PC-3 (cell line): Measurements from ENCODE around the gene SUPT7L. TPM values are rescaled to one million over a fixed set of nuclear protein-coding genes. Genes with fewer than 3 reads are reported as not detected.

ENCODE experiments used
- ATAC-seq: fragments of 200-7000 bp; cut with Tn5 transposase; 2 replicates; pipeline ENCODE4 v1.9.1; 2020; ENCODE audit warnings: mild to moderate bottlenecking, moderate library complexity
- BruUV-seq: library from RNA; stranded (reverse); fragments of 400-500 nt; replicated peaks from 2 replicates; lab custom pipeline; 2021; lab: Mats Ljungman, UMichigan
- CTCF ChIA-PET: fragments of 300-600 bp; sonication (Branson Sonifier 250); formaldehyde crosslinking; loops from one replicate; lab custom pipeline; 2022; ENCODE audit warnings: antibody characterized with exemption; lab: Charles Lee
- POLR2A ChIA-PET: fragments of 300-600 bp; sonication (Branson Sonifier 250); formaldehyde crosslinking; loops from one replicate; lab custom pipeline; 2022; ENCODE audit warnings: antibody characterized with exemption; ENCODE audit not compliant: unreplicated experiment; lab: Charles Lee
- DNase-seq: peaks from one replicate; pipeline ENCODE4 v3.0.0-alpha.2; 2015
- H2AFZ ChIP-seq: fragments of 300-600 bp; sonication (generic); 2 replicates; pipeline ENCODE4 v1.6.0; 2016; ENCODE audit warnings: antibody characterized with exemption, low read length
- H3F3A ChIP-seq: fragments of 300-600 bp; sonication (generic); one replicate; pipeline ENCODE4 v1.6.0; 2017; ENCODE audit warnings: antibody characterized with exemption, low read length, control low read depth, mild to moderate bottlenecking; ENCODE audit not compliant: unreplicated experiment
- H3K27ac ChIP-seq: fragments of 300-600 bp; sonication (generic); 2 replicates; pipeline ENCODE4 v1.5.1; 2016; ENCODE audit warnings: mild to moderate bottlenecking, low read length
- H3K27me3 ChIP-seq: fragments of 300-600 bp; sonication (generic); 2 replicates; pipeline ENCODE4 v1.6.1; 2016; ENCODE audit warnings: low read length, mixed read lengths
- H3K36me3 ChIP-seq: fragments of 300-600 bp; sonication (generic); 2 replicates; pipeline ENCODE4 v1.6.1; 2016; ENCODE audit warnings: low read depth, mixed run types, low read length, mixed read lengths
- H3K4me1 ChIP-seq: fragments of 300-600 bp; sonication (generic); 2 replicates; pipeline ENCODE4 v1.5.1; 2016; ENCODE audit warnings: low read length; ENCODE audit not compliant: insufficient read depth
- H3K4me2 ChIP-seq: fragments of 300-600 bp; sonication (generic); 2 replicates; pipeline ENCODE4 v1.6.0; 2016; ENCODE audit warnings: low read length
- H3K4me3 ChIP-seq: fragments of 300-600 bp; sonication (generic); 2 replicates; pipeline ENCODE4 v1.5.1; 2016; ENCODE audit warnings: mild to moderate bottlenecking, low read length, mixed read lengths
- H3K79me2 ChIP-seq: fragments of 300-600 bp; sonication (generic); 2 replicates; pipeline ENCODE4 v1.6.1; 2017; ENCODE audit warnings: low read length, mixed read lengths
- H3K9ac ChIP-seq: fragments of 300-600 bp; sonication (generic); 2 replicates; pipeline ENCODE4 v1.6.0; 2016; ENCODE audit warnings: mild to moderate bottlenecking, low read length
- H3K9me2 ChIP-seq: fragments of 300-600 bp; sonication (generic); replicated peaks from 2 replicates; pipeline ENCODE4 v1.6.1; 2016; ENCODE audit warnings: mixed run types, low read length, mixed read lengths
- H3K9me3 ChIP-seq: fragments of 300-600 bp; sonication (generic); 2 replicates; pipeline ENCODE4 v1.6.1; 2016; ENCODE audit warnings: low read length, mixed read lengths
- H4K20me1 ChIP-seq: fragments of 300-600 bp; sonication (generic); 2 replicates; pipeline ENCODE4 v1.6.1; 2016; ENCODE audit warnings: low read length, mixed read lengths
- EZH2 ChIP-seq: fragments of 300-600 bp; sonication (generic); IDR thresholded peaks from one replicate; pipeline ENCODE4 v1.6.1; 2017; ENCODE audit warnings: antibody characterized with exemption, mild to moderate bottlenecking, low read length; ENCODE audit not compliant: unreplicated experiment
- EZH2phosphoT487 ChIP-seq: fragments of 300-600 bp; sonication (generic); IDR thresholded peaks from 2 replicates; pipeline ENCODE4 v1.6.1; 2018; ENCODE audit warnings: mild to moderate bottlenecking, antibody characterized with exemption, low read length, borderline replicate concordance
- intact Hi-C: fragments of 100-400 bp; cut with micrococcal nuclease; formaldehyde crosslinking; loops from 2 replicates; pipeline ENCODE4 v1.9.0; 2023
- total RNA-seq: library from RNA; depleted of rRNA; stranded (reverse); fragments of >200 nt; gene quantifications from 2 replicates; pipeline ENCODE4 v1.2.3, GENCODE V29; 2014
- TF ChIP-seq, protein P1 (sequence below): fragments of 300-600 bp; sonication (generic); conservative IDR thresholded peaks from 2 replicates; pipeline ENCODE4 v1.5.1; 2017; ENCODE audit warnings: antibody characterized with exemption, low read depth, mild to moderate bottlenecking, low read length

Gene SUPT7L
- total RNA-seq, 1 experiment from 2014 or later, result 23.4 TPM

DNA sequence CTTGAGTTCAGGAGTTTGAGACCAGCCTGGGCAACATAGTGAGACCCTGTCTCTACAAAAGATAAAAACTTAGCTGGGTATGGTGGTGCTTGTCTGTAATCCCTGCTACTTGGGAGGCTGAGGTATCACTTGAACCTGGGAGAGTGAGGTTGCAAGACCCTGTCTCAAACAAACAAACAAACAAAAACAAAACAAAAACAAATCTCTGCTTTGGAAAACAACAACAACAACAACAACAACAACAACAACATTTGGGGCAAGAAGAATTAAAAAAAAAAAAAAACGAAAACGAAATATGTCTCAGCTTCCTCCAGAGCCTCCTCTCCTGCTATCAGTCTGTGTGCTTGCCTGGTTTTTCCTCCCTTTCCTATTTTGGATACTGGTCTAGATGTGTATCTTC, 17.2 kb upstream of the SUPT7L start:
- H4K20me1 ChIP-seq, result no peaks in the 10 kb centered on the region
- peaks cover 29% of the 10 kb centered on the region for H3K4me1 ChIP-seq
- no peaks in the 10 kb centered on the region for H3K9me2 ChIP-seq
- intact Hi-C loops, result no loop called here
- H3K79me2 ChIP-seq, result no peaks in the 10 kb centered on the region
- no peaks in the 10 kb centered on the region for H3K9me3 ChIP-seq
- peaks cover 11% of the 10 kb centered on the region for H3F3A ChIP-seq
- ATAC-seq (no peak), DNase-seq (no peak)
- H3K4me3 ChIP-seq, result no peak overlapping the region
- H2AFZ ChIP-seq, result no peak overlapping the region
- no peak overlapping the region for H3K4me2 ChIP-seq
- TF ChIP-seq, protein P1, sequence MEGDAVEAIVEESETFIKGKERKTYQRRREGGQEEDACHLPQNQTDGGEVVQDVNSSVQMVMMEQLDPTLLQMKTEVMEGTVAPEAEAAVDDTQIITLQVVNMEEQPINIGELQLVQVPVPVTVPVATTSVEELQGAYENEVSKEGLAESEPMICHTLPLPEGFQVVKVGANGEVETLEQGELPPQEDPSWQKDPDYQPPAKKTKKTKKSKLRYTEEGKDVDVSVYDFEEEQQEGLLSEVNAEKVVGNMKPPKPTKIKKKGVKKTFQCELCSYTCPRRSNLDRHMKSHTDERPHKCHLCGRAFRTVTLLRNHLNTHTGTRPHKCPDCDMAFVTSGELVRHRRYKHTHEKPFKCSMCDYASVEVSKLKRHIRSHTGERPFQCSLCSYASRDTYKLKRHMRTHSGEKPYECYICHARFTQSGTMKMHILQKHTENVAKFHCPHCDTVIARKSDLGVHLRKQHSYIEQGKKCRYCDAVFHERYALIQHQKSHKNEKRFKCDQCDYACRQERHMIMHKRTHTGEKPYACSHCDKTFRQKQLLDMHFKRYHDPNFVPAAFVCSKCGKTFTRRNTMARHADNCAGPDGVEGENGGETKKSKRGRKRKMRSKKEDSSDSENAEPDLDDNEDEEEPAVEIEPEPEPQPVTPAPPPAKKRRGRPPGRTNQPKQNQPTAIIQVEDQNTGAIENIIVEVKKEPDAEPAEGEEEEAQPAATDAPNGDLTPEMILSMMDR, result no peak
- TF ChIP-seq EZH2 (no peak), EZH2phosphoT487 (no peak)
- CTCF ChIA-PET, result no interaction called here
- POLR2A ChIA-PET, result no interaction called here
- H3K27ac ChIP-seq, result no peak overlapping the region
- no peaks in the 10 kb centered on the region for H3K27me3 ChIP-seq
- peaks cover 41% of the 10 kb centered on the region for H3K36me3 ChIP-seq
- BruUV-seq, result no TSS peak
- no peak overlapping the region for H3K9ac ChIP-seq

DNA sequence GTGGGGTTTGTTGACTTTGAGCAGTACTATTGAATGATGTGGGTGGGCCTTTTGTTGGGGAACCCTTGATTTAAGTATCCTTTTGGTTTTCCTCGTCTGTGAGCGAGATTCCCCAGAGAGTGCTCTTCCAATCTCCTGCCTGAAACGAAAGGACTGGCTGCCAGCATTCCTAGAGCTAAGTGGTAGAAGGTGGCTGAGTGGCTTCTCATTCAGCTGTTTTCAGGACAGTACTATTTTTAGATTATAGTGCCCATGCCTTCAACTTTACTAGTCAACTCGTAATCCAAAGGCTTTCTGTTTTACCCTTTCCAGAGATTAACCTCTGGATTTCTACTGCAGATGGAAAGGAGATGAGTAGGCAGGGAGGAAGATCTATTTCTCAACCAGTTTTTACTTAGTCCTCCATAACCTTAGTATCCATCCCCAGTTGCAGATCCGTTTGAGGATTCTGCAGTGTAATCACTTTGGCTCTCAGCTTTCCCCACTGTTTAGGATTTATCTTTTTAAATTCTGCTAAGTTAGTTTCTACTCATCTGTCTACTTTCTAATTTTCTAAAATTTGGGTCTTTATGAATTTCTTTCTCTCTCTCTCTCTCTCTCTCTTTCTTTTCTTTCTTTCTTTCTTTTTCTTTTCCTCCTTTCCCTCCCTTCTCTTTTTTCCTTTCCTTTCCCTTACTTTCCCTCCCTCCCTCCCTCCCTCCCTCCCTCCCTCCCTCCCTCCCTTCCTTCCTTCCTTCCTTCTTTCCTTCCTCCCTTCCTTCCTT, 9.5 kb upstream of the SUPT7L start:
- Histone ChIP-seq H3K4me2 (no peak overlapping the region), H3K79me2 (no peaks in the 10 kb centered on the region), H3K9me2 (no peaks in the 10 kb centered on the region), H3K36me3 (peaks cover 34% of the 10 kb centered on the region), H3K4me1 (no peaks in the 10 kb centered on the region), H3K27ac (no peak overlapping the region), H4K20me1 (no peaks in the 10 kb centered on the region), H3F3A (peaks cover 3% of the 10 kb centered on the region), H3K9ac (no peak overlapping the region), H2AFZ (no peak overlapping the region), H3K27me3 (no peaks in the 10 kb centered on the region), H3K9me3 (no peaks in the 10 kb centered on the region), H3K4me3 (no peak overlapping the region)
- ChIA-PET POLR2A (no interaction called here), CTCF (no interaction called here)
- intact Hi-C loops, result no loop called here
- TF ChIP-seq EZH2phosphoT487, result no peak
- TF ChIP-seq, protein P1, result no peak
- no peak for TF ChIP-seq EZH2
- ATAC-seq (no peak), DNase-seq (no peak)
- BruUV-seq, result no TSS peak

DNA sequence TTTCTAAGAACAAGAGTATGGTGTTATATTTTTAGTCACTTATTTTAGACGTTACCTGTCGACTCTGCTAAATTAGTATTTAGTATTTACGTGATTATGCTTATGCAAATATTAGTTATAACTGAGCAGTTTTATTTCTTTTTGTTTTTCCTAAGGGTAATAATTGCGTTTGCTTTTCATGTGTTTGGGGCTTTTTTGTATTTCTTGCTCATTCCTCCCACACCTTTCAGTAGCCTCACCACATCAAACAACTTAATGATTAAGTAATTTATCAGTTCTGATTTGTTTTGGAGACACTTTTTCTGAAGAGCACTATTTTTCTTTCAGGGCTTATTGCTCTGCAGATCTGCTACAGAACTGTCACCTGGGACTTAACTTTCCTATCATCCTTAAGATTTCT, 7.8 kb upstream of the SUPT7L start:
- Histone ChIP-seq H3K9me3 (no peaks in the 10 kb centered on the region), H3F3A (no peaks in the 10 kb centered on the region), H3K4me1 (peaks cover 4% of the 10 kb centered on the region; the same call in 1 of the 2 replicates), H3K4me2 (no peak overlapping the region), H3K36me3 (peaks cover 23% of the 10 kb centered on the region; the same call in 1 of the 2 replicates), H3K27ac (no peak overlapping the region), H3K9ac (no peak overlapping the region), H3K4me3 (no peak overlapping the region), H3K27me3 (no peaks in the 10 kb centered on the region), H3K79me2 (0 out of 2 replicates have a peak, but pooled peaks cover 2% of the 10 kb centered on the region), H3K9me2 (no peaks in the 10 kb centered on the region), H2AFZ (no peak overlapping the region), H4K20me1 (no peaks in the 10 kb centered on the region)
- DNase-seq (no peak), ATAC-seq (no peak)
- BruUV-seq, result no TSS peak
- POLR2A ChIA-PET, result no interaction called here
- CTCF ChIA-PET, result no interaction called here
- TF ChIP-seq, protein P1, result no peak
- TF ChIP-seq EZH2 (no peak), EZH2phosphoT487 (no peak)
- intact Hi-C loops, result no loop called here
